Esophagus muscularis mucosa (tissue), 4 donors: ENCODE results near the gene ASB1. TPM values are rescaled to one million over a fixed set of nuclear protein-coding genes. Genes with fewer than 3 reads are reported as not detected.

Experiments used
- DNase-seq: peaks from one replicate; pipeline ENCODE4 v3.0.0-alpha.2; 2017; ENCODE audit errors: extremely low spot score
- H3K27ac ChIP-seq, 4 donors: fragments of 200-600 bp; sonication (generic); replicated peaks in 1 of 4; 1 replicate in 3 of 4; 2 replicates in 1 of 4; pipeline ENCODE4 v1.5.1; 2016 to 2019; ENCODE audit warnings: mild to moderate bottlenecking in 1 of 4
- H3K27me3 ChIP-seq, 4 donors: fragments of 200-600 bp; sonication (generic); one replicate each; pipeline versions ENCODE4 v1.5.1 to v1.6.0; 2016 to 2019
- H3K36me3 ChIP-seq, 4 donors: fragments of 200-600 bp; sonication (generic); one replicate each; pipeline ENCODE4 v1.5.1; 2016 to 2019
- H3K4me1 ChIP-seq, 4 donors: fragments of 200-600 bp; sonication (generic); one replicate each; pipeline ENCODE4 v1.5.1; 2016 to 2019
- H3K4me3 ChIP-seq, 4 donors: fragments of 200-600 bp; sonication (generic); 1 replicate in 2 of 4; 2 replicates in 2 of 4; pipeline ENCODE4 v1.5.1; 2016 to 2019; ENCODE audit warnings: mild to moderate bottlenecking in 4 of 4, moderate library complexity in 1 of 4
- H3K9me3 ChIP-seq, 4 donors: fragments of 200-600 bp; sonication (generic); 1 replicate in 3 of 4; 2 replicates in 1 of 4; pipeline ENCODE4 v1.5.1; 2016 to 2019
- EP300 ChIP-seq: sonication (generic); formaldehyde crosslinking; IDR thresholded peaks from one replicate; pipeline ENCODE4 v1.6.1; 2017; ENCODE audit warnings: antibody characterized with exemption
- POLR2A ChIP-seq: fragments of 450-650 bp; IDR thresholded peaks from one replicate; pipeline ENCODE4 v1.6.1; 2017; ENCODE audit warnings: antibody characterized with exemption, moderate library complexity, mild to moderate bottlenecking, low read depth
- POLR2AphosphoS5 ChIP-seq, 2 donors: sonication (generic); formaldehyde crosslinking; IDR thresholded peaks; one replicate each; pipeline ENCODE4 v1.6.1; 2017; ENCODE audit warnings: antibody characterized with exemption in 2 of 2
- WGBS: methylation state at CpG from one replicate; pipeline ENCODE4 v1.1.5; 2018; 5-methylcytosine and 5-hydroxymethylcytosine counted together
- intact Hi-C: fragments of 100-400 bp; cut with DNase I; formaldehyde crosslinking; loops from one replicate; pipeline ENCODE4 v1.15.1; 2023
- total RNA-seq, 4 donors: library from RNA; depleted of rRNA; stranded (reverse); fragments of >200 nt; gene quantifications; one replicate each; pipeline versions ENCODE4 v1.1.0 to v1.2.1, GENCODE V29; 2016
- TF ChIP-seq, protein P1 (sequence below), 3 experiments: fragments of 200-600 bp in 2 of 3; fragments of 450-650 bp in 1 of 3; sonication (generic) in 2 of 3; IDR thresholded peaks; one replicate each; pipeline ENCODE4 v1.5.1; 2017 to 2019; ENCODE audit warnings: antibody characterized with exemption in 3 of 3, mild to moderate bottlenecking in 2 of 3, moderate library complexity in 1 of 3

ASB1 gene
- total RNA-seq, 4 donors from 2014 or later, result 19.9 to 42.1 (median 33.9) TPM

DNA sequence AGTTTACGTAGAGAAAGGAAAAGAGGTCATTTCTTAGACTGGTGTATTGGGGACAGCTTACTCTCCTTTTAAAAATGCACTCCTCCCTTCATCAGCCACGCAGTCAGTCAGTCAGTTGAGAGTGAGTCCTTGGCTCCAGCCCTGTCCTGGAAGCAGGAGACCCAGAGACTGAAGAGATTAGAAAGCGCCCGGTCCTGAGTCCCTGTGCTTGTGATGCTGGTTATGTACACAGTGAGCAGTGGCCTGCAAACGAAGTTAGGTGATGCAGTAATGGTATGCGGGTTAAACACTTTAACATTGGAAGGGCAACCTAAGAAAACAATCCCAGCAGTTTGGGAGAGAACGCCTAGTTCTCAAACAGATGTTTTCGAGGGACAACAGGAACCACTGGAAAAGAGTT, 6.3 kb upstream of the ASB1 start:
- TF ChIP-seq, protein P1, sequence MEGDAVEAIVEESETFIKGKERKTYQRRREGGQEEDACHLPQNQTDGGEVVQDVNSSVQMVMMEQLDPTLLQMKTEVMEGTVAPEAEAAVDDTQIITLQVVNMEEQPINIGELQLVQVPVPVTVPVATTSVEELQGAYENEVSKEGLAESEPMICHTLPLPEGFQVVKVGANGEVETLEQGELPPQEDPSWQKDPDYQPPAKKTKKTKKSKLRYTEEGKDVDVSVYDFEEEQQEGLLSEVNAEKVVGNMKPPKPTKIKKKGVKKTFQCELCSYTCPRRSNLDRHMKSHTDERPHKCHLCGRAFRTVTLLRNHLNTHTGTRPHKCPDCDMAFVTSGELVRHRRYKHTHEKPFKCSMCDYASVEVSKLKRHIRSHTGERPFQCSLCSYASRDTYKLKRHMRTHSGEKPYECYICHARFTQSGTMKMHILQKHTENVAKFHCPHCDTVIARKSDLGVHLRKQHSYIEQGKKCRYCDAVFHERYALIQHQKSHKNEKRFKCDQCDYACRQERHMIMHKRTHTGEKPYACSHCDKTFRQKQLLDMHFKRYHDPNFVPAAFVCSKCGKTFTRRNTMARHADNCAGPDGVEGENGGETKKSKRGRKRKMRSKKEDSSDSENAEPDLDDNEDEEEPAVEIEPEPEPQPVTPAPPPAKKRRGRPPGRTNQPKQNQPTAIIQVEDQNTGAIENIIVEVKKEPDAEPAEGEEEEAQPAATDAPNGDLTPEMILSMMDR (IDR thresholded peaks at IDR 0.05), result no peak
- TF ChIP-seq POLR2A (no peak), POLR2AphosphoS5 (IDR thresholded peaks at IDR 0.05) (no peak), EP300 (no peak)
- DNase-seq, result no peak
- Histone ChIP-seq H3K36me3 (no peaks in the 10 kb centered on the region), H3K4me3 (no peak overlapping the region), H3K27ac (no peak overlapping the region), H3K4me1 (peaks cover 6 to 18% (median 13%) of the 10 kb centered on the region in 4 donors), H3K9me3 (no peaks in the 10 kb centered on the region), H3K27me3 (no peaks in the 10 kb centered on the region)
- 74% methylated on average over 8 of the region's 8 CpGs for WGBS
- intact Hi-C loops, result no loop called here

- intact Hi-C loops, result no loop called here
- no peak overlapping the region for H3K27ac ChIP-seq
- no peaks in the 10 kb centered on the region for H3K27me3 ChIP-seq
- DNase-seq, result no peak
- H3K4me1 ChIP-seq, result peaks cover 12 to 24% (median 19%) of the 10 kb centered on the region in 4 donors
- 64% methylated on average over 16 of the region's 16 CpGs for WGBS
- no peaks in the 10 kb centered on the region for H3K36me3 ChIP-seq
- TF ChIP-seq POLR2AphosphoS5 (IDR thresholded peaks at IDR 0.05), result no peak
- no peak for TF ChIP-seq POLR2A
- TF ChIP-seq, protein P1 (IDR thresholded peaks at IDR 0.05), result no peak
- TF ChIP-seq EP300, result no peak
- H3K9me3 ChIP-seq, result no peaks in the 10 kb centered on the region
- no peak overlapping the region for H3K4me3 ChIP-seq
These were observed 5.6 kb upstream of the ASB1 start for GRCh38 chr2:238420878-238421694.

GRCh38 chr2:238421695-238422035, 5.1 kb upstream of the ASB1 start:
- Histone ChIP-seq H3K27me3 (no peaks in the 10 kb centered on the region), H3K4me3 (no peak overlapping the region), H3K4me1 (peaks cover 14 to 24% (median 23%) of the 10 kb centered on the region in 4 donors), H3K36me3 (no peaks in the 10 kb centered on the region), H3K27ac (no peak overlapping the region), H3K9me3 (no peaks in the 10 kb centered on the region)
- TF ChIP-seq POLR2AphosphoS5 (IDR thresholded peaks at IDR 0.05), result no peak
- TF ChIP-seq, protein P1 (IDR thresholded peaks at IDR 0.05), result no peak
- TF ChIP-seq POLR2A, result no peak
- TF ChIP-seq EP300, result no peak
- WGBS, result 88% methylated on average over 18 of the region's 18 CpGs
- DNase-seq, result no peak
- intact Hi-C loops, result no loop called here

- intact Hi-C loops, result no loop called here
- DNase-seq, result no peak
These were observed 4.4 kb upstream of the ASB1 start for GRCh38 chr2:238422285-238422684.

More at GRCh38 chr2:238422285-238422684, 4.4 kb upstream of the ASB1 start:
- Histone ChIP-seq H3K27me3 (no peaks in the 10 kb centered on the region), H3K4me1 (peaks cover 15 to 25% (median 24%) of the 10 kb centered on the region in 4 donors), H3K9me3 (no peaks in the 10 kb centered on the region), H3K4me3 (no peak overlapping the region), H3K36me3 (no peaks in the 10 kb centered on the region), H3K27ac (no peak overlapping the region)
- 88% methylated on average over 9 of the region's 10 CpGs for WGBS
- TF ChIP-seq, protein P1 (IDR thresholded peaks at IDR 0.05), result no peak
